Stomach smooth muscle (tissue), 2 donors: Measurements from ENCODE around the gene NFATC1.

Experiments
- H3K27ac ChIP-seq: one replicate; pipeline ENCODE4 v1.7.0; 2013; ENCODE audit warnings: mild to moderate bottlenecking, low read length, inconsistent platforms
- H3K27me3 ChIP-seq, 2 donors: one replicate each; pipeline ENCODE4 v1.7.0; 2013; ENCODE audit warnings: low read length in 2 of 2; ENCODE audit not compliant: insufficient read depth in 2 of 2, control insufficient read depth in 1 of 2
- H3K36me3 ChIP-seq, 2 donors: one replicate each; pipeline ENCODE4 v1.7.0; 2013; ENCODE audit warnings: low read length in 2 of 2; ENCODE audit not compliant: control insufficient read depth in 2 of 2, insufficient read depth in 2 of 2
- H3K4me1 ChIP-seq: one replicate; pipeline ENCODE4 v1.7.0; 2013; ENCODE audit warnings: low read length; ENCODE audit not compliant: control insufficient read depth, insufficient read depth
- H3K4me3 ChIP-seq, 2 donors: one replicate each; pipeline ENCODE4 v1.7.0; 2013; ENCODE audit warnings: low read length in 2 of 2
- H3K9ac ChIP-seq, 2 donors: one replicate each; pipeline ENCODE4 v1.7.0; 2013; ENCODE audit warnings: low read length in 2 of 2, mild to moderate bottlenecking in 1 of 2
- H3K9me3 ChIP-seq, 2 donors: one replicate each; pipeline ENCODE4 v1.7.0; 2013; ENCODE audit warnings: low read length in 2 of 2; ENCODE audit not compliant: control insufficient read depth in 2 of 2
- donor health status: healthy.
- donor health status: Pancreatic carcinoma.

NFATC1 gene

DNA sequence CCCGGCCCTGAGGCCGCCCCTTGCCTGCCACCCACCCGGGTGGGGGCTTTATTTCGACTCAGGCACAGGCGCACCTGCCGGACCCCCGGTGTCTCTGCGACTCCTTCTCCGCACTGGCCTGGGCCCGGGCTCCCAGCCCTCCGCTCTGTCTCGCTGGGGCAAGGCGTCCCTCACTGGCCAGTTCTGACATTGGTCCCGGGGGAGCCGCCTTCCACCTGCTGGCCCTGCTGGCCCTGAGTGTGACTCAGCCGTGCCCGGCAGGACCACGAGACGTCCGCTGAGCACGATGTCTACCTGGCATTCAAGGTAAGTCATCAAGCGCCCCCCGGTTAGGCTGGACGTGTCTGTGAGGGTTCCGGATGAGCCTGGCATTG lies 152.3 kb downstream of the NFATC1 start:
- Histone ChIP-seq H3K36me3 (no peaks in the 10 kb centered on the region), H3K9ac (no peak overlapping the region), H3K27ac (no peak overlapping the region)

DNA sequence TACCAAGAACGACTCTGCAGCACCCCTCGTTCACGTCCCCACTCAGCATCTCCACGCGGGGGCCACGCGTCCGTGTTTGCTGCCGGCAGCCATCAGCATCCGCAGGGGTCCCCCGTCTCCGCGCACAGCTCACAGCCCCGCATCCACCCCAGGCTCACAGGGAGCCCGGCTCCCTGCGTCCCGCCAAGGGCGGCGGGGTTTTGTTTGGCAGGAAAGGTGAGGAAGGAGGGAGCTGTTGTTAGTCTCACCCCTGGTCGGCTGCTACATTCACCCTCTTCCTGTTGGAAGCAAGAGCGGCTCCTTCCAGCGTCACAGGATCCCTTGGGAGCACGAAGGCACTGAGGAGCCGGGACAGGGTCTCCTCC lies 152.9 kb downstream of the NFATC1 start:
- no peaks in the 10 kb centered on the region for H3K27me3 ChIP-seq
- H3K27ac ChIP-seq, result no peak overlapping the region
- no peak overlapping the region for H3K9ac ChIP-seq
- no peaks in the 10 kb centered on the region for H3K4me1 ChIP-seq
- no peak overlapping the region for H3K4me3 ChIP-seq
- H3K9me3 ChIP-seq, result no peaks in the 10 kb centered on the region
- H3K36me3 ChIP-seq, result no peaks in the 10 kb centered on the region

More for the DNA sequence above, 152.3 kb downstream of the NFATC1 start:
- Histone ChIP-seq H3K4me1 (no peaks in the 10 kb centered on the region), H3K9me3 (no peaks in the 10 kb centered on the region), H3K27me3 (no peaks in the 10 kb centered on the region), H3K4me3 (no peak overlapping the region)

DNA sequence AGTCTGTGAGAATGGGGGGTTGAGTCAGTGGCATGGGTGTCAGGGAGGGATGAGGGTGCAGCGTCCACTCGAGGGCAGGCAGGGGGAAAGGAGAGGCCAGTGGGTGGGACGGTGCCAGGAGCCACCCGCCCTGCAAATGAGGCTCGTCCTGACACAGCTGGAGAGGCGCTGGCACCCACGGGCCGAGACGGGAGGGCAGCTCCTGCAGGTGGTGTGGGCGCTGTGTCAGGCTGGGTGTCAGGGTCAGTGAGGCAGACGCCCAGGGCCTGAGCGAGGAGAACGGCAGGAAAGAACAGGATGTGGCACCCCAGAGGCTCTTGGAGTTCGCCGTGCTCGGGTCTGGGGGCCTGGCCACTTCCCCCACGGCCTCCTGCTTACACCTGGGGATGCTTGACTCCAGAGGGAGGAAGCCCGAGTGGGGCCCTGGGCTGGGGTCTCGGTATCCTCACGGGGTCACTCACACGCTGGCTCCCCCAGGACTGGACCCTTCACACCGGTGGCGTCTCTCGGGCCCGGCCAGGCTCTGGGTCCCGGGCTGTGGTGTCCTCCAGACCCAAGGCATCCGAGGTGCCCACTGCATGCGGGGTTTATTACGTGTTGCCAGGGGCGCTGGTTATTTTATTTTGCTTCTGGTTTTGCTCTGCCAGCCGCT lies 153.4 kb downstream of the NFATC1 start:
- Histone ChIP-seq H3K9me3 (no peaks in the 10 kb centered on the region), H3K4me1 (no peaks in the 10 kb centered on the region), H3K4me3 (no peak overlapping the region), H3K9ac (no peak overlapping the region), H3K27ac (no peak overlapping the region), H3K36me3 (no peaks in the 10 kb centered on the region), H3K27me3 (no peaks in the 10 kb centered on the region)

DNA sequence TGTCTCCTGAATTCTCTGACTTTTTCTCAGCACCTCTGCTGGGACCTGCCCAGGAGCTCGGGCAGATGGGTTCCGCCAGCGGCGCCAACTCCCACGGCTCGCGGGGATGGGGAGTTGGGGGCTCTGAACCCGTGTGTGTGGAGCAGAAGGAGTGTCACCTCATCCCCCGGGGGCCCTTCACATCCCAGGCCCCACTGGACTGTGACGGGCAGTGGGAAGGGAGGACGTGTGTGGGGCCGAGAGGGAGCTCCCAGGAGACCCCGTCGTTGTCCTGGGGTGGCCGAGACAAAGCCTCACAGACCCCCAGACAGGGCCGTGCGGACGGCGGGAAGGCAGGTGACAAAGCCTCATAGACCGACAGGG lies 153.9 kb downstream of the NFATC1 start:
- Histone ChIP-seq H3K27me3 (no peaks in the 10 kb centered on the region), H3K4me3 (no peak overlapping the region), H3K27ac (no peak overlapping the region), H3K9ac (no peak overlapping the region), H3K9me3 (no peaks in the 10 kb centered on the region), H3K36me3 (no peaks in the 10 kb centered on the region), H3K4me1 (no peaks in the 10 kb centered on the region)

DNA sequence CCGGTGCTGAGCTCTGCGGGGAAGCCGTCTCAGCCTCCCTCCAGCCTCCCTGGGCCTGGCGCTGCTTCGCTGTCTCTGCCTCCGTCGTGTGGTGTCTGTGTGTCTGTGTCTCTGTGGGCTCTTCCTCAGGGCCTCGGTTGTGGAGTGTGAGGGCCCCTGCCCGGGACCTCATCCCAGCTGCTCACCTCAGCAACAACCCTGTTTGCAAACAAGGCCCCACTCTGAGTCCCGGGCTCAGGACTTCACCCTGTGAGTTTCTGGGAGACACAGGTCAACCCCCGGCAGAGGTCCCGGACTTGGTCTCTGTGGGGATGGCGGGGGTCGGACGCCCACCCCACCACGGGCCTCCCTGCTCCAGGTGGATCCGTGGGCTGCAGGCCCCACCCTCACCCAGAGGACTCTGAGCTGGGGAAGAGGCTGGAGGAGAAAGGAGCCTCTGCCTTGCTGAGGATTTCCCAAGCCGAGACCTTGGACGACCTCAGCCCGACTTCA lies 156.5 kb downstream of the NFATC1 start:
- Histone ChIP-seq H3K9me3 (no peaks in the 10 kb centered on the region), H3K27ac (no peak overlapping the region), H3K27me3 (no peaks in the 10 kb centered on the region)

DNA sequence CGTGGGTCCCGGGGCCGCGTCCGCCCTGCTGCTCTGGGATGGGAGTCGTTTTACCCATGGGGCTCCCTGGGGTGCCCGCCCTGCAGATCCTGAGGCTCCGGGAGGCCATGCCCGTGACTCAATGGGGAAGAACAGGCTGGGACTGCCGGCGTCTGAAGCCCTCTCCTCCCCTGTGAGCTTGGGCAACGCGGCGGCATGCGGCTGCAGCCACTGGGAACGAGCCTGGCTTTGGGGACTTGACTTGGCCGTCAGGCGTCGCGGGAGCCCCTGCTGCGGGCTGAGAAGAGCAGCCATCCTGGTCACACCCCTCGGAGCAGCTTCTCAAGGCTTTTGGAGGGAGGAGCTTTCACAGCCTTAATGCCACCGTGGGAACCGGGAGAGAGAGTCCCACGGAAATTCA lies 157.0 kb downstream of the NFATC1 start:
- Histone ChIP-seq H3K27ac (no peak overlapping the region), H3K4me1 (no peaks in the 10 kb centered on the region), H3K9me3 (no peaks in the 10 kb centered on the region), H3K9ac (no peak overlapping the region), H3K36me3 (no peaks in the 10 kb centered on the region), H3K27me3 (no peaks in the 10 kb centered on the region), H3K4me3 (no peak overlapping the region)

More for the DNA sequence above, 156.5 kb downstream of the NFATC1 start:
- H3K4me1 ChIP-seq, result no peaks in the 10 kb centered on the region
- no peaks in the 10 kb centered on the region for H3K36me3 ChIP-seq
- no peak overlapping the region for H3K9ac ChIP-seq
- no peak overlapping the region for H3K4me3 ChIP-seq

DNA sequence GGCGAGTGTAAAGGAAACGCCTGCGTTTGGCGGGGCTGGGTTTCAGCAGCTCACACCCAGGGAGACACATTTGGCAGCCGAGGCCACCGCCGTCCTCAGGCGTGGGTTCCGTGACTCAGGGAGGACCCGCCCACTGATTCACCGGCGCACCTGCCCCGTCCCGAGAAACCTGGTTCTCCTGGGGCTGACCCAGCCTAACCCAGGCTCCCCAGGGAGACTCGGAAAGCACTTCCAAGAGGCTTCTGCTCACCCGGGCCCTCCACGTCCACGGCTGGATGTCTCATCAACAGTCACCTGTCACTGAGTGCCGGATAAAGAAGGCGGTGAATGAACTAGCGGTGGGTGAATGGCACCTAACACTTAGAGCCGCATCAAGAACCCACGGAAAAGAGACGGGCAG lies 157.4 kb downstream of the NFATC1 start:
- Histone ChIP-seq H3K36me3 (no peaks in the 10 kb centered on the region), H3K4me1 (no peaks in the 10 kb centered on the region), H3K27ac (no peak overlapping the region), H3K9ac (no peak overlapping the region), H3K9me3 (no peaks in the 10 kb centered on the region), H3K27me3 (no peaks in the 10 kb centered on the region), H3K4me3 (no peak overlapping the region)

DNA sequence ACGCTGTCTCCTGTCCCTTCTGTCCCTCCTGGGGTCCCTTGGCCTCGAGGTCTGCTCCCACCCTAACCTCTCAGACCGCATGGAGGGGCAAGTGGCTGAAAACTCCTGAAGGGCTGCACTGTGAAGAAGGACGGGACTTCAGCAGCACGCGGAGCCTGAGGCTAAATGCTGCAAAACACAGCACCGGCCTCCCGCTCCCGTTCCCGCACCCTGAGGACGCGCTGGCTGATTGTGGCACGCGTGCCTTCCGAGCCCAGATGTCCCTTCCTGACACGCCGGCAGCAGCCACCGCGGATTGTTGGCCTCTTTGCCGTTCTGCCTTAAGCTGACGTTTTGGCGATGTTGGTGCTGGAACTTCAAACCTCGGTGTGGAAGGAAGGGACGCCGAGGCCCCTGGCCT lies 158.0 kb downstream of the NFATC1 start:
- H3K27ac ChIP-seq, result no peak overlapping the region
- H3K27me3 ChIP-seq, result no peaks in the 10 kb centered on the region
- no peaks in the 10 kb centered on the region for H3K4me1 ChIP-seq
- no peak overlapping the region for H3K4me3 ChIP-seq
- H3K36me3 ChIP-seq, result no peaks in the 10 kb centered on the region
- H3K9me3 ChIP-seq, result no peaks in the 10 kb centered on the region
- no peak overlapping the region for H3K9ac ChIP-seq

DNA sequence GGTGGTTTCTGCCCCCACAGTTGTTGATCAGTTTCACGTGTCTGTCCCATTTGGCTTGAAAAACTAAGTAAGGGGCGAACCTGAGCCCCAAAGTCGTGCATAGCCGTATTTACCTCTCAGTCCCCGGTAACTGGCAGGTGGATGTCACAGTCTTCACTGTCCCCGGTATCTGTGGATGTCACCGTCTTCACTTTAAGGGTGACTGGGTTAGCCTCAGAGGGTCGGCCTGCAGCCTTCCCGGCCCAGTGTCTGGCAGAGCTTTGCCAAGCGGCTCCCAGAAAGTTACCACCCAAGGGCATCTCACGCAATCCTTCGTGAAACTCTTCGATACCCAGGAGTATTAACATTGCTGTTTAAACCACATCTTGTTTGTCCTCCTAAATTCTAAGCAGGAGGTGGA lies 158.6 kb downstream of the NFATC1 start:
- no peaks in the 10 kb centered on the region for H3K4me1 ChIP-seq
- no peaks in the 10 kb centered on the region for H3K9me3 ChIP-seq
- H3K4me3 ChIP-seq, result no peak overlapping the region
- no peak overlapping the region for H3K9ac ChIP-seq
- H3K27me3 ChIP-seq, result no peaks in the 10 kb centered on the region
- no peak overlapping the region for H3K27ac ChIP-seq
- no peaks in the 10 kb centered on the region for H3K36me3 ChIP-seq

DNA sequence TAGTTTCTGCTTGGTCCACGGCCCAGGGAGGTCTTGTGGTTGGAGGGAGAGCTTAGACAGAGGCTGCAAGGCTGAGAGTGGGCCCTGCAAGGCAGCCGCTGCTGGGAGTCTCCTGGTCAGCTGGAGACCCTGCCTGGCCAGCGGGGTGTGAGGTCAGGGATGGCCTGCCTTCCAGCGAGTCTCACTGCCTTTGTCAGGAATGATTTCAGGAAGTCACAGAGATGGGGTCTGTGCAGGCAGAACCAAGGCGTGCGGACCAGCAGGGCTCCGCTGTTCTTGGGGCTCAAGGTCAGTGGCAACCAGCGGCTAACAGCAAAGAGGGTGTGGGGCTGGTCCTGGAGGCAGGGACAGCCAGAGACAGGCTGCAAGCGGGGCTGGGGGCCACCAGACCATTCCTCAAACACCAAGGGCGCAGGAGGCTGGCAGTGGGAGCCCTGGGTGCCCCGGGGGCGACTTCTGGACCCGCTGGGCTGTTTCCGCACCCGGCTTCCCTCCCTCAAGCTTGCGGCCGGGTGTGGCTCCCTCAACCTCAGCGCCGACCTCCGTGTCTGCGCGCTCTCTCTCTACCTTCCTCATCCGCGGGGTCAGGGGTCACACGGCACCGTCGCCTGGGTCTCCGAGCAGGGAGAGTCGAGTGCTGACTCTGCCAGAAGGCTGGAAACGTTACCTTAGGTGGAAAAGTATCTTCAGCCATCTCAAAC lies 159.4 kb downstream of the NFATC1 start:
- Histone ChIP-seq H3K36me3 (no peaks in the 10 kb centered on the region), H3K9ac (no peak overlapping the region), H3K9me3 (no peaks in the 10 kb centered on the region), H3K4me1 (no peaks in the 10 kb centered on the region), H3K4me3 (no peak overlapping the region), H3K27ac (no peak overlapping the region), H3K27me3 (no peaks in the 10 kb centered on the region)

DNA sequence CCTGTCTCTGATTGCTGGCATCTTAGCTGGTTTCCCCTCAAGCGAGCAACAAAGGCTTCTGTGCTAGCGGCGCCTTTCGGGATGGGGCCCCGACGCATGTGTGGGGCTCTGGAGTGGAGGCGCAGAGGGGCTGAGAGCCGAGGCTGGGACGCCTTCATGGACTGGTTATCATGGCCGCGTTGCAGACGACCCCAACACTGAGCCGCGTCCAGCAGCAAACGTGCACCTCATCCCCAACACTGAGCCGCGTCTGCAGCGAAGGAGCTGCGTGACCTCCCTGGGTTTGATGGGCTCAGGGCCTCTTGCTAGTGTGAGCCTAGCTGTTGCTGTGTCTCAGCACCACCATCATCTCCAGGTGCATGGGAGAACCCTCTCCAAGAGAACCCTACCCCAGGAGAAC lies 160.2 kb downstream of the NFATC1 start:
- Histone ChIP-seq H3K27ac (no peak overlapping the region), H3K9me3 (no peaks in the 10 kb centered on the region), H3K36me3 (no peaks in the 10 kb centered on the region), H3K9ac (no peak overlapping the region), H3K27me3 (no peaks in the 10 kb centered on the region), H3K4me3 (no peak overlapping the region), H3K4me1 (no peaks in the 10 kb centered on the region)
